C4-2B (cell line): ENCODE measurements around the gene FAM177A1.
"Not testable (repeated sequence)": the region's sequence is repeated elsewhere in the genome, so short reads cannot be mapped to it uniquely, and the experiment has no call there.

Experiments
- H3K27ac ChIP-seq: fragments of 450-650 bp; 2 replicates; pipeline ENCODE4 v1.5.1; 2017
- ZFX ChIP-seq: fragments of 450-650 bp; IDR thresholded peaks from 2 replicates; pipeline ENCODE4 v1.6.1; 2017
- TF ChIP-seq, protein P1 (sequence below): fragments of 450-650 bp; conservative IDR thresholded peaks from 2 replicates; pipeline ENCODE4 v1.5.1; 2017; ENCODE audit warnings: mild to moderate bottlenecking

Gene FAM177A1

DNA sequence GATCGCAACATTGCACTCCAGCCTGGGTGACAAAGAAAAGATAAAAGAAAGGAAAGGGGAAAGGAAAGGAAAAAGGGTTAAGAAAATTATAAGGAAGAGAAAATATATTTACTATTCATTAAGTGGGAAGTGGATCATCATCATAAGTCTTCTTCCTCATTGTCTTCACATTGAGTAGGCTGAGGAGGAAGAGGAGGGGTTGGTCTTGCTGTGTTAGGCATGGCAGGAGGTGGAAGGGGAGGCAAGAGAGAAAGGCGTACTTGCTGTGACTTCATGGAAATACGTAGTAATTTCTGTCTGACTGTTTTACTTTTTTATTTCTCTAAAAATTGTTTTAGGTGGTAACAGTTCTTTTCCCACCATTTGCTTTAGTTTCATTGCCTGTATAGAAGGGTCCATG lies 26.2 kb downstream of the FAM177A1 start:
- TF ChIP-seq, protein P1, sequence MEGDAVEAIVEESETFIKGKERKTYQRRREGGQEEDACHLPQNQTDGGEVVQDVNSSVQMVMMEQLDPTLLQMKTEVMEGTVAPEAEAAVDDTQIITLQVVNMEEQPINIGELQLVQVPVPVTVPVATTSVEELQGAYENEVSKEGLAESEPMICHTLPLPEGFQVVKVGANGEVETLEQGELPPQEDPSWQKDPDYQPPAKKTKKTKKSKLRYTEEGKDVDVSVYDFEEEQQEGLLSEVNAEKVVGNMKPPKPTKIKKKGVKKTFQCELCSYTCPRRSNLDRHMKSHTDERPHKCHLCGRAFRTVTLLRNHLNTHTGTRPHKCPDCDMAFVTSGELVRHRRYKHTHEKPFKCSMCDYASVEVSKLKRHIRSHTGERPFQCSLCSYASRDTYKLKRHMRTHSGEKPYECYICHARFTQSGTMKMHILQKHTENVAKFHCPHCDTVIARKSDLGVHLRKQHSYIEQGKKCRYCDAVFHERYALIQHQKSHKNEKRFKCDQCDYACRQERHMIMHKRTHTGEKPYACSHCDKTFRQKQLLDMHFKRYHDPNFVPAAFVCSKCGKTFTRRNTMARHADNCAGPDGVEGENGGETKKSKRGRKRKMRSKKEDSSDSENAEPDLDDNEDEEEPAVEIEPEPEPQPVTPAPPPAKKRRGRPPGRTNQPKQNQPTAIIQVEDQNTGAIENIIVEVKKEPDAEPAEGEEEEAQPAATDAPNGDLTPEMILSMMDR: no peak
- TF ChIP-seq ZFX: no peak
- H3K27ac ChIP-seq: no peak overlapping the region

DNA sequence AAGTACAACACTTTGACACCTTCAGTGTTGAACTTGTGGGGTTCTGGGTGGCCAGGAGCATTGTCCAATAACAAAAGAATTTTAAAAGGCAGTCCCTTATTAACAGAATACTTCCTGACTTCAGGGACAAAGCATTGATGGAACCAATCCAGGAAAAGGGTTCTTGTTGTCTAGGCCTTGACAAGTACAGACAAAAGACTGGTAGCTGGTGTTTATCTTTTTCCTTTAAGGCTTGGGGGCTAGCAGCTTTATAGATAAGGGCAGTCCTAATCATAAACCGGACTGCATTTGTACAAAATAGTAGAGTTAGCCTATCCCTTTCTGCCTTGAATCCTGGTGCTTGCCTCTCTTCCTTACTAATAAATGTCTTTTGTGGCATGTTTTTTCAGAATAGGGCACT lies 27.4 kb downstream of the FAM177A1 start:
- H3K27ac ChIP-seq: no peak overlapping the region
- TF ChIP-seq, protein P1: no peak
- no peak for TF ChIP-seq ZFX

DNA sequence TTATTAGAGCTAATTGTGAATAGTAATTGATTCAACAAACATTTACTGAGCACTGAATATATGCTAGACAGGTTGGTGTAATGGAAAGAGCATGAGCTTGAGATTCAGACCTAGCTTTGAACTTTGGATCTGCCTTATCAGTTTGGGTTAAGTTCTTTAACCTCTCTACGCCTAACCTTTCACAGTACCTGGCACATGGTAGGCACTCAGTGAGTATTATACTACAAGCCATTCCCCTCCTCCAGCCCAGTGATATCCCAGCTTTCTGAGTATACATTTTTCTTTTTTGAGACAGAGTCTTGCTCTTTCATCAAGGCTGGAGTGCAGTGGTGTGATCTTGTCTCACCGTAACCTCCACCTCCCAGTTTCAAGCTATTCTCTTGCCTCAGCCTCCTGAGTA lies 32.0 kb downstream of the FAM177A1 start:
- TF ChIP-seq ZFX: no peak
- TF ChIP-seq, protein P1: no peak
- no peak overlapping the region for H3K27ac ChIP-seq

- no peak for TF ChIP-seq ZFX
- TF ChIP-seq, protein P1: no peak
- H3K27ac ChIP-seq: no peak overlapping the region
Observed at GRCh38 chr14:35079742-35080141, 33.7 kb downstream of the FAM177A1 start.

GRCh38 chr14:35083530-35084150 lies 37.6 kb downstream of the FAM177A1 start:
- H3K27ac ChIP-seq: no peak overlapping the region
- no peak for TF ChIP-seq ZFX
- TF ChIP-seq, protein P1: no peak

GRCh38 chr14:35085441-35085840 lies 39.4 kb downstream of the FAM177A1 start:
- H3K27ac ChIP-seq: no peak overlapping the region
- TF ChIP-seq, protein P1: no peak
- no peak for TF ChIP-seq ZFX

- no peak overlapping the region for H3K27ac ChIP-seq
- no peak for TF ChIP-seq ZFX
- TF ChIP-seq, protein P1: no peak
Observed at GRCh38 chr14:35088514-35088913, 42.4 kb downstream of the FAM177A1 start.

GRCh38 chr14:35094645-35095044 lies 48.6 kb downstream of the FAM177A1 start:
- not testable (repeated sequence) for H3K27ac ChIP-seq
